CD4-positive, alpha-beta T cell treated with Interleukin-1 beta for 1 hour (primary cell): ENCODE measurements around the gene LNPEP.
"Not testable (repeated sequence)": the region's sequence is repeated elsewhere in the genome, so short reads cannot be mapped to it uniquely, and the experiment has no call there.

ENCODE experiments used
- DNase-seq, 2 donors: peaks; one replicate each; pipeline ENCODE4 v3.0.0-alpha.2; 2020 to 2022

Gene LNPEP

GRCh38 chr5:97070234-97070633 lies 134.4 kb downstream of the LNPEP start:
- no peak for DNase-seq

GRCh38 chr5:97071101-97071500 lies 135.2 kb downstream of the LNPEP start:
- DNase-seq = no peak

GRCh38 chr5:97071993-97072392 lies 136.1 kb downstream of the LNPEP start:
- DNase-seq = no peak

GRCh38 chr5:97072696-97073095 lies 136.8 kb downstream of the LNPEP start:
- DNase-seq = no peak

GRCh38 chr5:97073420-97073819 lies 137.5 kb downstream of the LNPEP start:
- DNase-seq = no peak

GRCh38 chr5:97074859-97075489 lies 139.1 kb downstream of the LNPEP start:
- DNase-seq = no peak

GRCh38 chr5:97075649-97076048 lies 139.8 kb downstream of the LNPEP start:
- no peak for DNase-seq

- no peak for DNase-seq
Observed at GRCh38 chr5:97076098-97076497, 140.2 kb downstream of the LNPEP start.

GRCh38 chr5:97077246-97077645 lies 141.4 kb downstream of the LNPEP start:
- DNase-seq = no peak

GRCh38 chr5:97078958-97079743 lies 143.3 kb downstream of the LNPEP start:
- no peak for DNase-seq

- DNase-seq = not testable (repeated sequence)
Observed at GRCh38 chr5:97084782-97085458, 149.0 kb downstream of the LNPEP start.

- peak; percentile 5 to 45 for DNase-seq
Observed at GRCh38 chr5:97085459-97086181, 149.7 kb downstream of the LNPEP start.
